Measurements from ENCODE around the gene CENPB.
"Not testable (repeated sequence)": the region's sequence is repeated elsewhere in the genome, so short reads cannot be mapped to it uniquely, and the experiment has no call there.

CENPB gene, protein sequence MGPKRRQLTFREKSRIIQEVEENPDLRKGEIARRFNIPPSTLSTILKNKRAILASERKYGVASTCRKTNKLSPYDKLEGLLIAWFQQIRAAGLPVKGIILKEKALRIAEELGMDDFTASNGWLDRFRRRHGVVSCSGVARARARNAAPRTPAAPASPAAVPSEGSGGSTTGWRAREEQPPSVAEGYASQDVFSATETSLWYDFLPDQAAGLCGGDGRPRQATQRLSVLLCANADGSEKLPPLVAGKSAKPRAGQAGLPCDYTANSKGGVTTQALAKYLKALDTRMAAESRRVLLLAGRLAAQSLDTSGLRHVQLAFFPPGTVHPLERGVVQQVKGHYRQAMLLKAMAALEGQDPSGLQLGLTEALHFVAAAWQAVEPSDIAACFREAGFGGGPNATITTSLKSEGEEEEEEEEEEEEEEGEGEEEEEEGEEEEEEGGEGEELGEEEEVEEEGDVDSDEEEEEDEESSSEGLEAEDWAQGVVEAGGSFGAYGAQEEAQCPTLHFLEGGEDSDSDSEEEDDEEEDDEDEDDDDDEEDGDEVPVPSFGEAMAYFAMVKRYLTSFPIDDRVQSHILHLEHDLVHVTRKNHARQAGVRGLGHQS

DNA sequence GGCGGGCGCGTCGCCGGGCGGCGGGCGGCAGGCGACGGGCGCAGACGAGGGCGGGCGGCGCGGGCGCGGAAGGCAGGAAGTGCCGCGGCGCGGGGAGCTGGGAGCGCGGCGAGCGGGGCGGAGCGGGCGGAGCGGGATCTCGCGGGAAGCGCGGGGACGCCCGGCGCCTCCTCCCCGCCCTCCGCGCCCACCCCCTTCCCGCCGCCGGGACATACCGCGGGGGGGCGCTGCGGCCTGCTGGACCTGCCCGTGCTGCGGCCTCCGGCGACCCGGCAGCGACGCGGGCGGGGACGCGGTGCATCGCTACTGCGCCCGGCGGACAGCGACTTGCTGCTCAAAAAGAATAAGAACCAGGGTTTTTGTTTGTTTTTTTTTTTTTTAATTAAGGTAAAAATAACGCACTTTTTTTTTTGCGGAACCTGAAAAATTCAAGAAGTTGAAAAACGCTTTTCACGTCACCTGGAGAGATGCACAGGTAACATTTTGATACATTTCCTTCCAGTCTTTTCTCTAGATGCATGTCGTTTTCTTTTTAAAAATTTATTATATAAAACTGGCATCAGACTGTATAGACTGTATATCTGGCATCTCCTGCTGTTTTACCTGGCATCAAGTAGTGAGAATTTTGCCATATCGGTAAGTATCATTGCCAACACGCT lies at the start of gene CENPB:
CENPB (minus strand) TSS at position 76 of the 659 bp plus-strand sequence. CDS start 257 bp downstream, outside the sequence.
- peak; percentile 85 for DNase-seq (ENCODE audit: low read depth)

DNA sequence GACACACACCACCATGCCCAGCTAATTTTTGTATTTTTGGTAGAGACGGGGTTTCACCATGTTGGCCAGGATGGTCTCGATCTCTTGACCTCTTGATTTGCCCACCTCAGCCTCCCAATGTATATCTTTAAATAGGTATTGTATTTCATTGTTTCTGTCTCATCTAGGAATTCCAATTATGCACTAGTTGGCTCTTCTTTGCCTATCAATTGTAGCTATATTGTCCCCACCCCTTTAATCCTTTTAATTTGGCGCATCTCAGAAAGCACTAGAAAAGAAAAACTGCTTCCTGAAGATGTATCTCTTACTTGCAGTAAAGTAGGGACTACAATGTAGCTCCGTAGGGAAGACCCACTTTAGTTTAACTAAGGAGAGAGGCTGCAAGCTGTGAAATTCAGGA lies 49.6 kb upstream of the CENPB start:
- DNase-seq (ENCODE audit: low read depth) = no peak

DNA sequence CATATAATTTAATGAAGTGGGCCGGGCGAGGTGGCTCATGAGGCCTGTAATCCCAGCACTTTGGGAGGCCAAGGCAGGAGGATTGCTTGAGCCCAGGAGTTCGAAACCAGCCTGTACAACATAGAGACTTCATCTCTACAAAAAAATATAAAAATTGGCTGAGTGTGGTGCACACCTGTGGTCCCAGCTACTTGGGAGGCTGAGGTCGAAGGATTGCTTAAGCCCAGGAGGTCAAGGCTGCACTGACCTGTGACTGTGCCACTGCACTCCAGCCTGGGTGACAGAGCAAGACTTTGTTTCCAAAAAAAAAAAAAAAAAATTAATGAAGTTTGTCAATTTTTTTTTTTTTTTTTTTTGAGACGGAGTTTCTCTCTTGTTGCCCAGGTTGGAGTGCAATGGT lies 43.4 kb upstream of the CENPB start:
- DNase-seq (ENCODE audit: low read depth) = not testable (repeated sequence)

DNA sequence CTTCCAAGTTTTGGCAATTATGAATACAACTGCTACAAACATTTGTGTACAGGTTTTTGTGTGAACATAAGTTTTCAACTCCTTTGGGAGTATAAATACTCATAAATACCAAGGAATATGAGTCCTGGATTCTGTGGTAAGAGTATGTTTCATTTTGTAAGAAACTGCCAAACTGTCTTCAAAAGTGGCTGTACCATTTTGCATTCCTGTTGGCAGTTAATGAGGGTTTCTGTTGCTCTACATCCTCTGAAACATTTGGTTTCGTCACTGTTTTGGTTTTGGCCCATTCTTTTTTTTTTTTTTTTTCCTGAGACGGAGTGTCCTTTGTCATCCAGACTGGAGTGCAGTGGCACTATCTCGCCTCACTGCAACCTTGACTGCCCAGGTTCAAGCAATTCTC lies 42.3 kb upstream of the CENPB start:
- no peak for DNase-seq (ENCODE audit: low read depth)

DNA sequence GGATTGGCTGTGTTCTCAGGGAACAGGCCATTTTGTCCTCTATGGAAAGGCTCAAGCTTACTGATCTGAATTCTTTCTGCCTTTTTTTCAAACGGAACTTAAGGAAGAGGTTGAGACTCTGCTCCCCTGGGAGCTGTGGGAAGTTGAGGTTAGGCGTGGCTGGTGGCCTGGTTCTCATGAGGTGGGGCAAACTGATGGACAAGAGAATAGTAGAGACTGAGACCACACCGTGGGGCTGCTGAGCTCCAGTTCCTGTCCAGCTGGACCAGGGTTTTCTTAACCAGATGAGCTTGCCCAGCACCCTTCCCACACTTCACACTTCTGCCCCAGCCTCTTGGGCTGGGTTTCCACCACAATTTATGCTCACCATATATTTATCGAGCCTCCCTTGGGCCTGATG lies 39.9 kb upstream of the CENPB start:
- no peak for DNase-seq (ENCODE audit: low read depth)

DNA sequence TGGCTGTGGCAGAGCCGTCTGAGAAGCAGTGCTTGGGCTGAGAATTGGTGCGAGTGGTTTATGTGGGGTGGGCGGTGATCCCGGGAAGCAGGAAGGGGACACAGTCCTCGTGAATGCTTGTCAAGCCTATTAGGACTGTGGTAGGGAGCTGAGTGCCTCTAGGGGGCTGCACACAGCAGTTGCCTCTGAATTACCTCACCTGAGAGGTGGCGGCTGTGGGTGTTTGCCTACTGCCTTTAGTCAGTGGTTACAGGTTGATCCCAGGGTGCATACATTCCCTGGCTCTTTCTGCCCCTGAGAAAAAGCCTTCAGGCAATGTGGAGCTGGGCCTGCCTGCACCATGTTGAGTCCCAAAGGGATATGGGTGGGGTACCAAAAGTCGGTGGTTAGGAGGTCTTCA lies 39.0 kb upstream of the CENPB start:
- no peak for DNase-seq (ENCODE audit: low read depth)

DNA sequence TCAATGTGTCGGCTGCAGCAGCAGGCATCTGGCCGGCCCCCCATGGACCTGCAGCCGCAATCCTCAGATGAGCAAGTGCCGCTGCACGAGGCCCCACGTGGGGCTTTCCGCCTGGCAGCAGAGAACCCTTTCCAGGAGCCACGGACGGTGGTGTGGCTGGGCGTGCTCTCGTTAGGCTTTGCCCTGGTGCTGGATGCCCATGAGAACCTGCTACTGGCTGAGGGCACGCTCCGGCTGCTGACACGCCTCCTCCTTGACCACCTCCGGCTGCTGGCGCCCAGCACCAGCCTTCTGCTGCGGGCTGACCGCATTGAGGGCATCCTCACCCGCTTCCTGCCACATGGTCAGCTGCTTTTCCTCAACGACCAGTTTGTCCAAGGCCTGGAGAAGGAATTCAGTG lies 37.3 kb upstream of the CENPB start:
- DNase-seq (ENCODE audit: low read depth) = no peak

DNA sequence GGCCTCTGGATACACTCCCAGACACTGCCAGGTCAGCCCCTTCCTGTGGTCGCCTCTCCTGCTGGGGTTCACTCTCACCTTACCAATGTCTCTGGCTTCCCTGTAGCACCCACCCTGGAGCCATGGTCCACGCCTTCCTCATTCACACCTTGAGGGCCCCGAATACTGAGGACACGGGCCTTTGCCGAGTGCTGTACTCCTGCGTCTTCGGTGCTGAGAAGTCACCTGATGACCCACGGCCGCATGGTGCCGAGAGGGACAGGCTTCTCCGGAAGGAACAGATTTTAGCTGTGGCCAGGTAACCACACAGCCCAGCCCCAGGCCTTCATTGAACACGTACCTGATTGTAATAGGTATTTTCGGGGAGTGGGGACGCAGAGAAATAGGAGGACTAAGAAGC lies 35.5 kb upstream of the CENPB start:
- DNase-seq (ENCODE audit: low read depth) = no peak

DNA sequence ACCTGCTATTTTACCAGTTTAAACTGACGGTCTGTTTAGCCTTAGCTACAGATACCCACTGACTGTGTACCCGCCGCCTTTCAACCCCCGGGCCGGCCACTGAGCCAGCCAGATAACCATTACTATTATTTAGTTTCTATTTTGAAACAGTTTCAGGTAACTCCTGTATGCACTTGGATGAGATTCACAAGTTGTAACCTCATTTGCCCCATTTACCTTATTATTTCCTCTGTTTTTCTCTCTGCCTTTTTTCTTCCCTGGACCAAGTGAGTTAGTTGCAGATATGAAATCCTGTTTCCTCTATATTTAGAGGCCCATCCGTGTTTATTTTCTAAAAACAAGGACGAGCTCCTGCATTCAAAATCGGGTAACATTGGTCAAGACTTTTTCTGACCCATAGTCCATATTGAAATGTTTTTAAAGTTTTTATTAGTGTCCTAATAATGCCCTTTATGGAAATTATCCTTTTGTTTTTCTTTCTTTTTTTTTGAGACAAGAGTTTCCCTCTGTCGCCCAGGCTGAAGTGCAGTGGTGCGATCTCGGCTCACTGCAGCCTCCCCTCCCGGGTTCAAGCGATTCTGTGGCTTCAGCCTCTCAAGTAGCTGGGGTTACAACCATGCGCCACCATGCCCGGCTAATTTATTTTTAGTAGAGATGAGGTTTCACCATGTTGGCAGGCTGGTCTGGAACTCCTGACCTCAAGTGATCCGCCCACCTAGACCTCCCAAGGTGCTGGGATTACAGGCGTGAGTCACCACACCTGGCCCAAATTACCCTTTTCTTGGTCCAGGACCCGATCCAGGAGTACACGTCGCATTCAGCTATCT lies 34.6 kb upstream of the CENPB start:
- DNase-seq (ENCODE audit: low read depth) = no peak

DNA sequence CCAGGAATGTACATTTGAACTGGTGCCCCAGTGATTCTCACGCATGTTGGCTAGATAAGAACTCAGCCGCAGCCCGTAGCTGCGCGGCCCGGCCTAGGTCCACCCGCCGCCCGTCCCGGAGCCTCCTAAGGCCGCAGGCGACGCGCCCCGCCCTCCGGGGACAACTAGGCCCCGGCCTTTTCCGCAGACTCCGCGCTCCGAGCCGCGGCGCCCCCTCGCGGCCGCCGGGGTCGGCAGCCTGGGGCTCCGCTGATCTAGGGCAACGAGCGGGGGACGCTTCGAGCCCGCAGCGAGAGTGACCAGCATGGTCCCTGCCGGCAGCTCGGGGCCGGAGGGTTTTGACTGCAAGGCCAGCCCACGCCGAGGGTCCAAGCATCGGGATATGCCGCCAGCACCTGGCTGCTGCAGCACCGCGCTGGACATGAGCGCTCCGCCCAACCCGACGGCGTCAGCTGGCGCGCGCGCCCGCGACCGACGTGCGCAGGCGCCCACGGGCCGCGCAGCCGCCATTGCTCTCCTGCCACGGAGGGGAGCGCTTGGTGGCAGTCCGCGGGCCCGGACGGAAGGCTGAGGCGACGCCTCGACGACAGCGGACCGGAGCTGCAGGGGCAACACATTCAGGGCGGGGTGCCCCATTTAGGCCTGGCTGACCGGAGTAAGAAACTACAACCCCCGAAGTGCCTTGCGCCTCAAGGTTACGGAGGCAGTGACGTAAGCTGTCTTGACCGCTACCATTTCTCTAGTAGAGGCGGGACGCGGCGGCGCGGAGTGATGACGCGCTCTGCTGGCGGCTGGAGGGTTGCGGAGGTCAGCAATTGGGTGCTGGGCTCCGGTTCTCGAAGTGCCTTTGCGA lies 33.7 kb upstream of the CENPB start, which contains the start of gene AP5S1:
AP5S1 (plus strand) TSS at position 500 of the 853 bp plus-strand sequence. CDS start 1,571 bp downstream, outside the sequence.
- peak; percentile 86 for DNase-seq (ENCODE audit: low read depth)

DNA sequence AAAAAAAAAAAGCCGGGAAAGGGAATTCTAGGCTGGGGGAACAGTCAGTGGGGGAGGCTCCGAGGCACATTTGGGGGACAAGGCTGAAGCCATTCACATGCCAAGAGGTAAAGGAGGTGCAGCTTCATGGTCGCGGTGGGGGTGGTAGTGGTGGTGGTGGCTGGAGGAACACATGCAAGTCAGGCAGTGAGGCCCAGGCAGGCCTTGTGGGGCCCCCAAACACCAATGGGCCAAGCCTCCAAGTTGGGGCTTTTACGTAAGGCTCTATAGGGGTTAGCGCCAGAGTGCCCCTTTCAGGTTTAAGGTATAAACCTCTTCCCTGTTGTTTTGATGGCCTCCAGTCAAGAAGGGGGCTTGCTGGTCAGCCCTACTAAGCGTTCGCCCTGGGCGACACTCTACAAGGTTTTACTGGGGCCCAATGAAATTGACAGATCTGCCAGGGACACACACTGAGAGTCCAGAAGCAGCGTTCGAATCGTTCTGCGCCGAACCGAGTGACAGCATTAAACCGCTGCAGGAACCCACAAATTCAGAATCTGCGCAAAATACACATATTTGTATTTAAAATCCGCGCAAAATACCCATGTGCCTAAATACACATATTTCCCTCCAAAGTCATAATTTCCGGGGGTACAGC lies 33.0 kb upstream of the CENPB start:
- no peak for DNase-seq (ENCODE audit: low read depth)

DNA sequence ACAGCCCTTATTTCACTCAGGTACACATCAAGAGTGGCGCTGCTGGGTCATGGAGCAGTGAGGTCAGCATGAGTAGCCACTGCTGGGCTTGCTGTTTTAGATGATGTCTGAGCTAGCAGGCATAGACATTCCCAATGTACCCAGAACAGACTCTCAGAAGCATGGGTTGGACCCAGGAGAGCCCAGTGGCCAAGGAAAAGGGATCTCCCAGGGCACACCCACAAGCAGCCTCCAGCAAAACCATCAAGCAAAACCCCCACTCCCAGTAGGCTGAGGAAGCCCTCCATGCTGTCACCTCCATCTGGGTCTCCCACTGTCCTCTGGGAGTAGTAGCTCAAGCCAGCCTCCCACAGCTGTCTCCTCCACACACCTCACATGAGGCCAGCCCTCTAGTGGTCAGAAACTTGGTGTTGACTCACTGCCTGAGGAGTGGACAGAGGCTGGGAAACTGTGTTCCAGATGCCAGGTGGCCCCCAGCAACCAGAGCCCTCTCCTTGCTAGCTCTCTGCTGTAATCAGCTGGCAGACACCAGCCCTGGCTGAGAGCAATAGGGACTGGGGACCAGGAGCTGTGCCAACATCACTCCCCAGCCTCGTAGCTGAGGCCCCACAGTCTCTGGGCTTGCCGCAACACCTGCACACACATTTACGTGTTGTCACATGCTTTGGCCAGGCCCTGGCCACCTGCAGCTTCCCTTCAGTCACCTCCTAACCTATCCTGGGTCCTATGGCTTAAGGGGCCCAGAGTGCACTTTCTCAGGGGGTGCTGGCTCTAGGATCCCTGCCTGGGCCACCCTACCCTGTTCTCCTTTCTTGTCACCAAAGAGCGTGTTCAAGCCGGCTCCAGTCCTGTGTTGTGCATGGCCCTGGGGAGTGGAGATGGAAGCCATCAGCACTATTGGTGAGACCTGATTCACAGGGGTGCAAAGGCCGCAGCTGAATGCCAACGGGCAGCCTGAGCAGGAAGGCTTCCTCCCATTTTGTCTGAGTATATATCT lies 31.9 kb upstream of the CENPB start:
- no peak for DNase-seq (ENCODE audit: low read depth)

DNA sequence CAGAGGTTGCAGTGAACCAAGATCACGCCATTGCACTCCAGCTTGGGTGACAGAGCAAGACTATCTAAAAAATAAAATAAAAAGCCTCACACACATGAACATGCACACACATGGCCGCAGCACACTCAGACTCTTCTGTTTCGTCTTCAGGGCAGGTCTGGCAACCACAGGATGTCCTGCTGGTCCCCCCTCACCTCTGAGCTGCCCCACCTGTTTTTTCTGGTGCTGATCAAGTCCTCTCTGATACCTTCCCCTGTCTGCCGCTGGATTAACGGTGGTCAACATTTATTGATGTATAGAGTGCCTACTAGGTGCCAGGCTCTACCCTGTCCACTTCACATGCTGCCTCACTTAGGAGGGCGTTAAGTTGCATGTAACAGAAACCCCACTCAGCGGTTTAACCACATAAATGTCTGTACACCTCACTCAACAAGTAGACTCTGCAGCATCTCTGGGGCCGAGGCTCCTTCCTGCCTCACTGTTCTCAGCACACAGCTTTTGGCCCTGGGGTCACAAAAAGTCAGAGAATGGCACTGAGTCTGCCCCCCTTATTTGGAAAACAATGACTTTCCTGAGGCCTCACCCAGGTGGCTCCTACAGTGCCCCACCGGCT lies 29.3 kb upstream of the CENPB start:
- no peak for DNase-seq (ENCODE audit: low read depth)

DNA sequence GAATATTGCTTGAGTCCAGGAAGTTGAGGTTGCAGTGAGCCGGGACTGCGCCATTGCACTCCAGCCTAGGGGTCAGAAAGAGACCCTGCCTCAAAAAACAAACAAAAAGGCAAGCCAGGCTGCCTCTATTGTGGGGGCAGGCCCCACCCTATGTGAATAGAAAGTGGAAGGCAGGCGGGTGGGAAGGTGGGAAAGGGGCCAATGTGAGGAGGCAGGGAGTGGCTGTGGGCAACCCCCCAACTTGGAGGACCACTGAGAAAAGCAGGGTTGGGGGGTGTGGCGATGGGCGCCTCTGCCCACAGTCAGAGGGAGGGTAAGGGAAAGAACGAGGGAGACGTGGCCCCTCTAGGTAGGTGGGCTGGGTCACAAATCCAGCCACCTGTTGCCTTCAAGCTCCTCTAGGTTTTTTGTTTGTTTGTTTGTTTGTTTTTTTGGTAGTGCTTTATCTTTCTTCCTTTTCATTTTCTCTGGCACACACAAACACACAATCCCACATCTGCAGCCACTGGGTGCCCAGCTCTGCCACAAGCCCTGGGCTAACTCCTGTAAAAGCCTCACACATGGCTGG lies 28.5 kb upstream of the CENPB start:
- DNase-seq (ENCODE audit: low read depth) = no peak

DNA sequence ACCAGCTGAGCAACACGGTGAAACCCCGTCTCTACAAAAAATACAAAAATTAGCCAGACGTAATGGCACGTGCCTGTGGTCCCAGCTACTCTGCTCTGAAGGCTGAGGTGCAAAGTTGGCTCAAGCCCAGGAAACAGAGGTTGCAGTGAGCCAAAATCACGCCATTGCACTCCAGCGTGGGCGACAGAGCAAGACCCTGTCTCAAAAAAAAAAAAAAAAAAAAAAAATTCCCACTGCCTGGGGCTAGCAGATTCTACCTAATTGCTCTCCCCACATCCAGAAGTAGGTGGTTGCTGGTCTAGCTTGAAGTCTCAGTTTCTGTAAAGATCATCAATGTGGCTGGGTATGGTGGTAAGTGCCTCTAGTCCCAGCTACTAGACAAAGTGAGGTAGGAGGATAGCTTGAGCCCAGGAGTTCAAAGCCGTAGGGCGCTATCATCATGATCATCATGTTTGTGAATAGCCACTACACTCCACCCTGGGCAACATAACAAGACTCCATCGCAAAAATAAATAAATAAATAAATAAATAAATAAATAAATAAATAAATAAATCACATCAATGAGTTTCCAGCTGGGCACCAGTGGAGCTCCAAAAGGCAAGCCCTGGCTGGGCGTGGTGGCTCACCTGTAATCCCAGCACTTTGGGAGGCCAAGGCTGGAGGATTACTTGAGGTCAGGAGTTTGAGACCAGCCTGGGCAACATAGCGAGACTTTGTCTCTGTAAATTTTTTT lies 27.5 kb upstream of the CENPB start:
- no peak for DNase-seq (ENCODE audit: low read depth)

DNA sequence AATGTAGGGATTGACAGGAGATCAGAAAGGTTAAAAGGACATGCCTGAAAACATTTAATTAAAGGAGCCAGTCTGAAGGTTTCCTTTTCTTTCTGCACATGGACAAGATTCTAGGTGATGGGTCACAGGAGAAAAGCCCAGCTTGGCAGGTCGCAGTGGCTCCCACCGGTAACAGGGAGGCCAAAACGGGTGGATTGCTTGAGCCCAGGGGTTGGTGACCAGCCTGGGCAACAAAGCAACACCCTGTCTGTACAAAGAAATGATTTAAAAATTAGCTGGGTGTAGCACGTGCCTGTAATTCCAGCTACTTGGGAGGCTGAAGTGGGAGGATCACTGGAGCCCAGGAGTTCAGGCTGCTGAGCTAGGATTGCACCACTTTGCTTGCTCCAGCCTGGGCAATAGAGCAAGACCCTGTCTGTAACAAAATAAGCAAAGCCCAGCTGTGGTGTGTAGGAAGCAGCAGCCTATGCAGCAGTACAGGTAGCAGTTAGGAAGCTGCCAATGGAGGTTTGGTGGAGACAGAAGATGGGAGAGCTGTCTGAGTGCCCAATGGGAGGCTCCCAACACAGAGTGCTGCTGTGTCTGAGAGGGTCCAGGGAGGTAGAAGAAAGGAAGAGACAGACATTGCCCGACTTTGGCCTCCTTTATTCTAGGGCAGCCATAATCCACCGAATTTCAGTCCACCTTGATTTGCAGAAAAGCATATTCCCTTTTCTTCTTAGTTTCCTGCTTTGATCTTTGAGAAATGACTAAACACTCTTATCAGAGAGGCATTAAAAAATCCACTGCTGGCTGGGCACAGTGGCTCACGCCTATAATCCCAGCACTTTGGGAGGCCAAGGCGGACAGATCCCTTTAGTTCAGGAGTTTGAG lies 26.7 kb upstream of the CENPB start:
- no peak for DNase-seq (ENCODE audit: low read depth)

DNA sequence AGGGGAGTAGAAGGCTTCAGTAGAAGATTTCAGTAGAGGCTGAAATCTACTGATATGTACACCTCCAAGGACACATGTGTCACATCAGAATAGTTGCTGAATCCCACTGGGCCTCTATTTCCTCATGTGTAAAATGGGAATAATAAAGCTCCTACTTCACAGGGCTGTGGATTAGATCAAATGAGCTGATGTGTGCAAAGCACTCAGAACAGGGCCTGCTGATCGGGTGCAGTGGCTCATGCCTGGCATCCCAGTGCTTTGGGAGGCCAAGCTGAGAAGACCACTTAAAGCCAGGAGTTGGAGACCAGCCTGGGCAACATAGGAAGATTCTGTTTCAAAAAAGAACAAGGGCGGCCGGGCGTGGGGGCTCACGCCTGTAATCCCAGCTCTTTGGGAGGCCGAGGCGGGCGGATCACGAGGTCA lies 25.7 kb upstream of the CENPB start:
- DNase-seq (ENCODE audit: low read depth) = no peak
